Endothelial cell of umbilical vein (primary cell): Measurements from ENCODE around the gene RSF1. TPM values are rescaled to one million over a fixed set of nuclear protein-coding genes. Genes with fewer than 3 reads are reported as not detected.

Experiments used
- BruUV-seq: library from RNA; stranded (reverse); fragments of 400-500 nt; replicated peaks from 2 replicates; lab custom pipeline; 2021; lab: Mats Ljungman, UMichigan
- CTCF ChIA-PET: fragments of 300-600, 350-600 bp; sonication (Branson Sonifier 250); formaldehyde crosslinking; loops from one replicate; lab custom pipeline; 2021; ENCODE audit warnings: antibody characterized with exemption, inconsistent platforms; lab: Charles Lee
- POLR2A ChIA-PET: fragments of 300-600, 350-600 bp; sonication (Branson Sonifier 250); formaldehyde crosslinking; loops from one replicate; lab custom pipeline; 2021; ENCODE audit warnings: antibody characterized with exemption, inconsistent platforms; lab: Charles Lee
- DNase-seq: peaks from one replicate; pipeline ENCODE4 v3.0.0-alpha.2; 2011; ENCODE audit warnings: low read depth, low spot score
- FAIRE-seq: peaks from 2 replicates; lab custom pipeline; 2011; peaks lifted over from hg19 to GRCh38; lab: Jason Lieb, UNC
- H2AFZ ChIP-seq: 2 replicates; pipeline ENCODE4 v1.6.0; 2012; ENCODE audit warnings: low read depth, low read length, control low read depth, inconsistent platforms
- H3K27ac ChIP-seq: 2 replicates; pipeline ENCODE4 v1.5.1; 2011; ENCODE audit warnings: low read depth, mild to moderate bottlenecking, control low read depth, low read length, moderate library complexity; ENCODE audit not compliant: insufficient read depth
- H3K27me3 ChIP-seq, 2 experiments: 2 replicates each; pipeline versions ENCODE4 v1.6.0 to v1.6.1; 2011; ENCODE audit warnings: low read length in 2 of 2, mixed read lengths in 1 of 2; ENCODE audit not compliant: control insufficient read depth in 2 of 2, insufficient read depth in 2 of 2
- H3K36me3 ChIP-seq, 2 experiments: 2 replicates in 1 of 2; 3 replicates in 1 of 2; pipeline ENCODE4 v1.5.1; 2011; ENCODE audit warnings: low read length in 2 of 2, mild to moderate bottlenecking in 1 of 2, moderate library complexity in 1 of 2; ENCODE audit not compliant: control insufficient read depth in 2 of 2, insufficient read depth in 2 of 2; ENCODE audit errors: extremely low read depth in 1 of 2
- H3K4me1 ChIP-seq: 3 replicates; pipeline ENCODE4 v1.5.1; 2011; ENCODE audit warnings: mild to moderate bottlenecking, low read length; ENCODE audit not compliant: control insufficient read depth, insufficient read depth; ENCODE audit errors: extremely low read depth
- H3K4me2 ChIP-seq: 2 replicates; pipeline ENCODE4 v1.6.1; 2011; ENCODE audit warnings: low read length, control low read depth, mixed read lengths; ENCODE audit not compliant: insufficient read depth
- H3K4me3 ChIP-seq, 3 experiments: fragments of 200-600 bp in 1 of 3; sonication (generic), shearing (Covaris generic) in 1 of 3; replicated peaks in 1 of 3; 2 replicates each; pipeline ENCODE4 v1.5.1; 2011 to 2016; ENCODE audit warnings: control low read depth in 3 of 3, low read length in 3 of 3, mild to moderate bottlenecking in 2 of 3, inconsistent platforms in 1 of 3, low read depth in 1 of 3, moderate library complexity in 1 of 3; ENCODE audit not compliant: insufficient read depth in 1 of 3
- H3K79me2 ChIP-seq: 2 replicates; pipeline ENCODE4 v1.6.0; 2012; ENCODE audit warnings: low read length, inconsistent platforms; ENCODE audit not compliant: control insufficient read depth, insufficient read depth
- H3K9ac ChIP-seq: replicated peaks from 2 replicates; pipeline ENCODE3; 2011; ENCODE audit warnings: low read length, control low read depth; ENCODE audit not compliant: insufficient read depth; ENCODE audit errors: extremely low read depth
- H3K9me1 ChIP-seq: replicated peaks from 3 replicates; pipeline ENCODE4 v1.6.0; 2011; ENCODE audit warnings: mild to moderate bottlenecking, low read length; ENCODE audit not compliant: control insufficient read depth, insufficient read depth; ENCODE audit errors: extremely low read depth
- H3K9me3 ChIP-seq: replicated peaks from 2 replicates; pipeline ENCODE4 v1.5.1; 2012; ENCODE audit warnings: low read length, inconsistent platforms; ENCODE audit not compliant: control insufficient read depth, insufficient read depth
- H4K20me1 ChIP-seq: replicated peaks from 2 replicates; pipeline ENCODE3; 2011; ENCODE audit warnings: mild to moderate bottlenecking, low read length; ENCODE audit not compliant: control insufficient read depth, insufficient read depth; ENCODE audit errors: extremely low read depth
- CTCF ChIP-seq, 2 donors: IDR thresholded peaks; 1 replicate in 1 of 2; 2 replicates in 1 of 2; pipeline ENCODE4 v1.5.1; 2011; ENCODE audit warnings: low read length in 2 of 2, mild to moderate bottlenecking in 2 of 2, moderate library complexity in 2 of 2, control low read depth in 1 of 2, inconsistent platforms in 1 of 2, low read depth in 1 of 2; ENCODE audit not compliant: insufficient read depth in 1 of 2; ENCODE audit errors: extremely low read depth in 1 of 2
- EZH2 ChIP-seq: IDR thresholded peaks from 2 replicates; pipeline ENCODE4 v1.6.1; 2012; ENCODE audit warnings: borderline replicate concordance, low read depth, mild to moderate bottlenecking, moderate library complexity, low read length, inconsistent platforms; ENCODE audit not compliant: severe bottlenecking
- FOS ChIP-seq: IDR thresholded peaks from 2 replicates; pipeline ENCODE4 v1.6.1; 2011; ENCODE audit warnings: mild to moderate bottlenecking, low read length, moderate library complexity, borderline replicate concordance; ENCODE audit not compliant: insufficient read depth
- GATA2 ChIP-seq: IDR thresholded peaks from 2 replicates; pipeline ENCODE4 v1.7.0; 2011; ENCODE audit warnings: low read depth, mild to moderate bottlenecking, moderate library complexity, mixed read lengths, low read length; ENCODE audit not compliant: insufficient read length, insufficient read depth
- JUN ChIP-seq: IDR thresholded peaks from 2 replicates; pipeline ENCODE4 v1.6.1; 2011; ENCODE audit warnings: borderline replicate concordance, low read depth; ENCODE audit not compliant: insufficient read length, insufficient read depth
- MAX ChIP-seq: IDR thresholded peaks from 2 replicates; pipeline ENCODE4 v1.6.1; 2011; ENCODE audit not compliant: insufficient read depth, insufficient read length
- MYC ChIP-seq: IDR thresholded peaks from one replicate; pipeline ENCODE4 v1.6.1; 2011; ENCODE audit warnings: mild to moderate bottlenecking, low read depth, low read length
- POLR2A ChIP-seq: IDR thresholded peaks from 2 replicates; pipeline ENCODE4 v1.6.1; 2012; ENCODE audit warnings: low read depth, mild to moderate bottlenecking, control low read depth, low read length
- POLR2AphosphoS5 ChIP-seq: IDR thresholded peaks from 2 replicates; pipeline ENCODE4 v1.6.1; 2012; ENCODE audit warnings: low read depth, mild to moderate bottlenecking, control low read depth, low read length, moderate library complexity; ENCODE audit not compliant: insufficient read depth
- dilution Hi-C: fragments of 300-500 bp; cut with MboI; formaldehyde crosslinking; loops from one replicate; pipeline ENCODE4 v1.15.0; 2019; ENCODE audit warnings: low sequenced_read_pairs; ENCODE audit not compliant: extremely low pct_ligation_motif_present
- intact Hi-C: fragments of 100-400 bp; cut with micrococcal nuclease; formaldehyde crosslinking; loops from one replicate; pipeline ENCODE4 v1.10.0; 2022
- polyA plus RNA-seq, 4 experiments: library from polyadenylated mRNA; depleted of rRNA in 3 of 4; stranded (reverse) in 3 of 4; unstranded in 1 of 4; fragments of >200 nt; gene quantifications; 2 replicates each; pipeline versions ENCODE4 v1.2.1 to v1.2.3, GENCODE V29; 2011 to 2012; ENCODE audit warnings: missing spikeins in 1 of 4
- total RNA-seq: library from RNA; stranded (reverse); gene quantifications from 2 replicates; pipeline ENCODE4 v1.2.3, GENCODE V29; 2021

The RSF1 gene
- total and polyA plus RNA-seq, 2 donors (not counting 3 experiments of a cell fraction or from before 2014, with no cell fraction given) = 10.0 to 55.1 TPM

GRCh38 chr11:77724636-77725035, 95.9 kb downstream of the RSF1 start:
- TF ChIP-seq POLR2A (no peak), MYC (no peak), CTCF (IDR thresholded peaks at IDR 0.05; ENCODE audit: extremely low read depth in 1 of 2, insufficient read depth in 1 of 2, low read depth in 1 of 2, low read length in 2 of 2) (no peak), POLR2AphosphoS5 (no peak), JUN (no peak), MAX (no peak), EZH2 (no peak), FOS (no peak), GATA2 (no peak)
- DNase-seq = no peak
- H3K79me2 ChIP-seq = peaks cover 2% of the 10 kb centered on the region
- peaks cover 2% of the 10 kb centered on the region for H4K20me1 ChIP-seq
- no peaks in the 10 kb centered on the region for H3K27me3 ChIP-seq
- dilution Hi-C loops (no loop called here), intact Hi-C loops (no loop called here)
- no peak overlapping the region for H3K4me2 ChIP-seq
- CTCF ChIA-PET = no interaction called here
- no peaks in the 10 kb centered on the region for H3K4me1 ChIP-seq
- FAIRE-seq = no peak
- H3K36me3 ChIP-seq = peaks cover 3% of the 10 kb centered on the region in 2 experiments
- no peak overlapping the region for H3K4me3 ChIP-seq
- no peaks in the 10 kb centered on the region for H3K9me1 ChIP-seq
- POLR2A ChIA-PET = no interaction called here
- no TSS peak for BruUV-seq
- no peak overlapping the region for H3K27ac ChIP-seq
- H2AFZ ChIP-seq = no peak overlapping the region
- no peak overlapping the region for H3K9ac ChIP-seq
- no peaks in the 10 kb centered on the region for H3K9me3 ChIP-seq
